HUES6 (cell line): ENCODE results near the gene OR5H14.
"Not testable (repeated sequence)": the region's sequence is repeated elsewhere in the genome, so short reads cannot be mapped to it uniquely, and the experiment has no call there.

Source experiments
- H3K27ac ChIP-seq: 2 replicates; pipeline ENCODE4 v1.7.0; 2013; ENCODE audit warnings: low read depth, mild to moderate bottlenecking, low read length, inconsistent platforms
- H3K27me3 ChIP-seq: 2 replicates; pipeline ENCODE4 v1.6.1; 2013; ENCODE audit warnings: low read length; ENCODE audit not compliant: control insufficient read depth, insufficient read depth
- H3K36me3 ChIP-seq: 2 replicates; pipeline ENCODE4 v1.6.1; 2013; ENCODE audit warnings: low read length; ENCODE audit not compliant: control insufficient read depth, insufficient read depth
- H3K4me1 ChIP-seq: 2 replicates; pipeline ENCODE4 v1.6.1; 2013; ENCODE audit warnings: low read length; ENCODE audit not compliant: control insufficient read depth, insufficient read depth
- H3K4me3 ChIP-seq: 2 replicates; pipeline ENCODE4 v1.5.1; 2013; ENCODE audit warnings: low read depth, low read length
- H3K9ac ChIP-seq: one replicate; pipeline ENCODE4 v1.6.1; 2013; ENCODE audit warnings: mild to moderate bottlenecking, low read length
- H3K9me3 ChIP-seq: 2 replicates; pipeline ENCODE4 v1.6.1; 2013; ENCODE audit warnings: low read depth, low read length; ENCODE audit not compliant: control insufficient read depth, insufficient read depth

The OR5H14 gene

DNA sequence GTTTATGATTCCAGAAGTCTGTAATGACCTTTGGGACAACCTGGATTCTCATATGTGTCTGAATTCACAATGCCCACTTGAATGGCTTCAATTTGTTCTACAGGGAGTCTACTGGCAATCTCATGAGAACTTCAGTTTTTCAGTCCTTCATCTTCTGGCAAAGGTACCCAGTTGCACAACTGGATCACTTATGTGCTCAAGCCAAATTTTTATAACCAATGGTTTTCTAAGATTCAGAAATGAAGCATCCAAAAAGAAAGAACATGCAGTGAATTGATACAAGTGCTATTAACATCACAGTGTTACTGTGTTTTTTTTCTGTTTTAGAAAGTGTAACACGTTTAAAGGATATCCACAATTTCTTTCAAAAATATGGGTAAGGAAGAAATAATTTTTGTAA lies at the start of gene OR5H14:
OR5H14 (plus strand) TSS at position 301 of the 400 bp plus-strand sequence. CDS start 1,907 bp downstream, outside the sequence.
- H3K36me3 ChIP-seq, result no peaks in the 10 kb centered on the region
- no peak within 1 kb of the TSS for H3K27ac ChIP-seq
- no peak within 1 kb of the TSS for H3K4me3 ChIP-seq
- no peak within 1 kb of the TSS for H3K9ac ChIP-seq
- H3K9me3 ChIP-seq, result no peaks in the 10 kb centered on the region
- H3K27me3 ChIP-seq, result no peaks in the 10 kb centered on the region
- no peaks in the 10 kb centered on the region for H3K4me1 ChIP-seq

DNA sequence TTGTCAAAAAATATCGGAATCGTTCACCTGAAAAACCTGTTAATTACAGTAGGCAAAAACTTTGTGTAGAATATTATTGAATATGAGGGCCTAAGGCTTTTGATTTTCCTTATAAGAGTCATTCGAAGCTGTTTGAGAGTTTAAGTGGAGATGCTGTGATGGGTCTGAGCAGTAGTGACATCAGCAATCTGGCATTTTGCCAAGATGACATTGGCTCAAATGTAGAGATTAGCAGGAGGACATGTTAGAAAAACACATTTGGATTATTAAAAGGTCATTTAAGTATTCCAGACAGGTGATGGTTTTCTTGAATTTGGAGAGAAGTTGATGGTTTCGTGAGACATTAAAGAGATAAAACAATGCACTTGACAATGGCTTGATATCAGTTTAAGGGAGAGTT lies 47.4 kb upstream of the OR5H14 start:
- no peaks in the 10 kb centered on the region for H3K4me1 ChIP-seq
- no peak overlapping the region for H3K9ac ChIP-seq
- 0 out of 2 replicates have a peak, but pooled peaks cover 4% of the 10 kb centered on the region for H3K9me3 ChIP-seq
- H3K27me3 ChIP-seq, result no peaks in the 10 kb centered on the region
- no peaks in the 10 kb centered on the region for H3K36me3 ChIP-seq
- H3K27ac ChIP-seq, result no peak overlapping the region
- no peak overlapping the region for H3K4me3 ChIP-seq

GRCh38 chr3:98108162-98108561 lies 39.1 kb upstream of the OR5H14 start:
- Histone ChIP-seq H3K27me3 (no peaks in the 10 kb centered on the region), H3K36me3 (no peaks in the 10 kb centered on the region), H3K4me1 (peaks cover 16% of the 10 kb centered on the region; the same call in 1 of the 2 replicates), H3K27ac (no peak overlapping the region), H3K9ac (no peak overlapping the region), H3K9me3 (0 out of 2 replicates have a peak, but pooled peaks cover 6% of the 10 kb centered on the region), H3K4me3 (no peak overlapping the region)

GRCh38 chr3:98109807-98110549 lies 37.3 kb upstream of the OR5H14 start:
- Histone ChIP-seq H3K36me3 (no peaks in the 10 kb centered on the region), H3K27me3 (no peaks in the 10 kb centered on the region), H3K4me1 (peaks cover 16% of the 10 kb centered on the region; the same call in 1 of the 2 replicates), H3K9me3 (0 out of 2 replicates have a peak, but pooled peaks cover 6% of the 10 kb centered on the region), H3K4me3 (peak overlapping the region; percentile 34; the same call in 1 of the 2 replicates), H3K9ac (no peak overlapping the region), H3K27ac (no peak overlapping the region)

- no peaks in the 10 kb centered on the region for H3K36me3 ChIP-seq
- H3K27me3 ChIP-seq, result no peaks in the 10 kb centered on the region
- no peak overlapping the region for H3K4me3 ChIP-seq
- H3K9ac ChIP-seq, result no peak overlapping the region
- 0 out of 2 replicates have a peak, but pooled peaks cover 6% of the 10 kb centered on the region for H3K9me3 ChIP-seq
- H3K4me1 ChIP-seq, result peaks cover 16% of the 10 kb centered on the region; the same call in 1 of the 2 replicates
- H3K27ac ChIP-seq, result no peak overlapping the region
Observed at GRCh38 chr3:98110550-98110908, 36.8 kb upstream of the OR5H14 start.

GRCh38 chr3:98114264-98114663 lies 33.0 kb upstream of the OR5H14 start:
- Histone ChIP-seq H3K27ac (no peak overlapping the region), H3K9me3 (0 out of 2 replicates have a peak, but pooled peaks cover 6% of the 10 kb centered on the region), H3K36me3 (no peaks in the 10 kb centered on the region), H3K4me1 (peaks cover 16% of the 10 kb centered on the region; the same call in 1 of the 2 replicates), H3K27me3 (no peaks in the 10 kb centered on the region), H3K4me3 (no peak overlapping the region), H3K9ac (no peak overlapping the region)

GRCh38 chr3:98115717-98116116 lies 31.6 kb upstream of the OR5H14 start:
- Histone ChIP-seq H3K9ac (no peak overlapping the region), H3K27me3 (no peaks in the 10 kb centered on the region), H3K36me3 (no peaks in the 10 kb centered on the region)

GRCh38 chr3:98130421-98130820 lies 16.9 kb upstream of the OR5H14 start, which contains the start of gene OR5H1:
TSS of gene OR5H1 (plus strand) at chr3:98130721. CDS start at chr3:98132698, 1,977 bp downstream.
- no peak within 1 kb of the TSS for H3K27ac ChIP-seq
- H3K4me3 ChIP-seq, result no peak within 1 kb of the TSS
- H3K27me3 ChIP-seq, result no peaks in the 10 kb centered on the region
- no peaks in the 10 kb centered on the region for H3K4me1 ChIP-seq
- H3K9ac ChIP-seq, result no peak within 1 kb of the TSS
- H3K9me3 ChIP-seq, result no peaks in the 10 kb centered on the region
- H3K36me3 ChIP-seq, result no peaks in the 10 kb centered on the region

More at GRCh38 chr3:98115717-98116116, 31.6 kb upstream of the OR5H14 start:
- Histone ChIP-seq H3K4me3 (no peak overlapping the region), H3K9me3 (0 out of 2 replicates have a peak, but pooled peaks cover 3% of the 10 kb centered on the region), H3K4me1 (peaks cover 2% of the 10 kb centered on the region; the same call in 1 of the 2 replicates), H3K27ac (no peak overlapping the region)

GRCh38 chr3:98136631-98137030 lies 10.6 kb upstream of the OR5H14 start:
- no peak overlapping the region for H3K4me3 ChIP-seq
- H3K27me3 ChIP-seq, result no peaks in the 10 kb centered on the region
- no peak overlapping the region for H3K27ac ChIP-seq
- H3K4me1 ChIP-seq, result peaks cover 6% of the 10 kb centered on the region; the same call in 1 of the 2 replicates
- no peak overlapping the region for H3K9ac ChIP-seq
- H3K36me3 ChIP-seq, result no peaks in the 10 kb centered on the region
- H3K9me3 ChIP-seq, result no peaks in the 10 kb centered on the region

DNA sequence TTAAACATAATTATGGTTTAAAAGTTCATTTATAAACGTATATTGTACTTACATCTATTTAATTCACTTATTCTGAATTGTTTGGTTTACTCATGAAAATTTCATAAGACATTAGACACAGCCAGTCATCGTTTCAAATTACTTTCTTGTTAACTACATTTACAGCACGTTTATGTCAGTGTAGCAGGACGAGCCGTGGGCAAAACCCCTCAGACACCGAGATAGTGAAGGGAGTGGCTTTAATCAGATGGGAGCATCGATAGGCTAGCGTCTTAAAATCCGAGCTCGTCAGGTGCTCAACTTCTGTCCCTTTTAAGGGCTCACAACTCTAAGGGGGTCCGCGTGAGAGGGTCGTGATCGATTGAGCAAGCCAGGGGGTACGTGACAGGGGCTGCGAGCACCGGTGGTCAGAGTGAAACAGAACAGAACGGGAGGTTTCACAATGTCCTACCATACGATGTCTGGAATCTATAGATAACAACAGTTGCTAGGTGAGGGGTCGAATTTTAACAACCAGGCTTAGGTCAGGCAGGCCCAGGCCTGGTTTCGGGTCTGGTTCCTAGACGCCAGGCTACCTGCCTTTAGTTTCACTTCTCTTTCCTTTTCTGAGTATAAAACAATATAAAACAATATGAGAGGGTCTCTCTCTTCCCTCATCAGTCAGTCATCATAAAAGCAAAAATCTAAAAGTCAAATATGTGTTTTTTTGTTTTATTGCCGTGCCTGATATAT lies 9.3 kb upstream of the OR5H14 start:
- H3K9ac ChIP-seq, H3K27me3 ChIP-seq, H3K27ac ChIP-seq, H3K36me3 ChIP-seq, H3K4me3 ChIP-seq, H3K4me1 ChIP-seq, H3K9me3 ChIP-seq: not testable (repeated sequence)

DNA sequence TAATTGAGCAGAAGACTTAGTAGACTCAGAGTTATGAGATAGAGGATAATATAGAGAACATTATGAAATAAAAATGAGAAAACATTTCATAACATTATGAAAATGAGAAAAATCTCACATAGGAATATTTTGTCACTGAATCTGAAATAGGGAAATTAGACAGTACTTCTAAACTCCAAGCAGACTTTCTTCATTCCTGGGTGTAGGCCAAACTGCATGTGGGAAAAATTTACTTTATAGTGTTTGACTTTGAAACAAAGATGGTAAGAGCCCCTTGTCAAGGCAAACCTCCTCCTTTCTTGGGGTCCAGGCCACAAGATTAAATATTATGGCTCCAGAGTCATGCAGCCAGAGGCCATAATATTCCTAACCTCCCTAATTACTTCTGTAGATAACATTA lies 6.7 kb upstream of the OR5H14 start:
- peaks cover 6% of the 10 kb centered on the region; the same call in 1 of the 2 replicates for H3K4me1 ChIP-seq
- H3K27me3 ChIP-seq, result no peaks in the 10 kb centered on the region
- H3K4me3 ChIP-seq, result no peak overlapping the region
- no peak overlapping the region for H3K9ac ChIP-seq
- no peaks in the 10 kb centered on the region for H3K9me3 ChIP-seq
- H3K27ac ChIP-seq, result no peak overlapping the region
- no peaks in the 10 kb centered on the region for H3K36me3 ChIP-seq
